PC-9 (cell line): Measurements from ENCODE around the gene TCP11L2. TPM values are rescaled to one million over a fixed set of nuclear protein-coding genes. Genes with fewer than 3 reads are reported as not detected.
A peak's percentile ranks its signal among the peaks of the same experiment; 100 is the strongest.

ENCODE experiments used
- BruUV-seq: library from RNA; stranded (reverse); fragments of 400-500 nt; replicated peaks from 2 replicates; lab custom pipeline; 2021; lab: Mats Ljungman, UMichigan
- CTCF ChIA-PET: fragments of 300-600 bp; sonication (Branson Sonifier 250); formaldehyde crosslinking; loops from one replicate; lab custom pipeline; 2022; ENCODE audit warnings: antibody characterized with exemption; lab: Charles Lee
- POLR2A ChIA-PET: fragments of 300-600 bp; sonication (Branson Sonifier 250); formaldehyde crosslinking; loops from one replicate; lab custom pipeline; 2022; ENCODE audit warnings: antibody characterized with exemption; ENCODE audit not compliant: unreplicated experiment; lab: Charles Lee
- DNase-seq, 2 experiments: peaks; one replicate each; pipeline versions ENCODE4 v3.0.0 to v3.0.0-alpha.2; 2015 to 2022; ENCODE audit warnings: mixed read lengths in 1 of 2
- H2AFZ ChIP-seq: fragments of 200-600 bp; sonication (generic); 2 replicates; pipeline ENCODE4 v1.8.1; 2017; ENCODE audit warnings: antibody characterized with exemption
- H3F3A ChIP-seq: fragments of 200-600 bp; sonication (generic); 2 replicates; pipeline ENCODE4 v1.8.1; 2017; ENCODE audit warnings: antibody characterized with exemption, mild to moderate bottlenecking, low read depth; ENCODE audit not compliant: insufficient read depth
- H3K27ac ChIP-seq: fragments of 200-600 bp; sonication (generic); 2 replicates; pipeline ENCODE4 v1.6.1; 2016; ENCODE audit warnings: mixed run types
- H3K27me3 ChIP-seq: fragments of 200-600 bp; sonication (generic); 2 replicates; pipeline ENCODE4 v1.6.1; 2016; ENCODE audit warnings: low read depth, mixed run types; ENCODE audit not compliant: insufficient read depth
- H3K36me3 ChIP-seq: fragments of 200-600 bp; sonication (generic); 2 replicates; pipeline ENCODE4 v1.6.1; 2016; ENCODE audit warnings: low read depth, mixed run types
- H3K4me1 ChIP-seq: fragments of 200-600 bp; sonication (generic); replicated peaks from 2 replicates; pipeline ENCODE4 v1.6.1; 2016; ENCODE audit warnings: mixed run types; ENCODE audit not compliant: insufficient read depth
- H3K4me2 ChIP-seq: fragments of 200-600 bp; sonication (generic); 2 replicates; pipeline ENCODE4 v1.6.1; 2017; ENCODE audit warnings: mixed run types
- H3K4me3 ChIP-seq: fragments of 200-600 bp; sonication (generic); 2 replicates; pipeline ENCODE4 v1.6.1; 2016; ENCODE audit warnings: mixed run types
- H3K79me2 ChIP-seq: fragments of 200-600 bp; sonication (generic); 2 replicates; pipeline ENCODE4 v1.6.1; 2017; ENCODE audit warnings: low read depth, mixed run types
- H3K9me2 ChIP-seq: fragments of 200-600 bp; sonication (generic); 2 replicates; pipeline ENCODE4 v1.8.1; 2017; ENCODE audit warnings: mild to moderate bottlenecking; ENCODE audit not compliant: insufficient read depth
- H3K9me3 ChIP-seq: fragments of 200-600 bp; sonication (generic); 2 replicates; pipeline ENCODE4 v1.8.1; 2016; ENCODE audit warnings: low read depth; ENCODE audit not compliant: insufficient read depth
- H4K20me1 ChIP-seq: fragments of 200-600 bp; sonication (generic); 2 replicates; pipeline ENCODE4 v1.8.1; 2017; ENCODE audit not compliant: insufficient read depth
- EZH2 ChIP-seq: fragments of 200-600 bp; sonication (generic); IDR thresholded peaks from 2 replicates; pipeline ENCODE4 v1.8.0; 2017; ENCODE audit warnings: antibody characterized with exemption, low read depth
- intact Hi-C: fragments of 100-400 bp; cut with micrococcal nuclease; formaldehyde crosslinking; loops from one replicate; pipeline ENCODE4 v1.10.0; 2022; ENCODE audit not compliant: unreplicated experiment
- total RNA-seq: library from RNA; stranded (reverse); gene quantifications from 2 replicates; pipeline ENCODE4 v1.2.3, GENCODE V29; 2021
- TF ChIP-seq, protein P1 (sequence below): fragments of 200-600 bp; sonication (generic); conservative IDR thresholded peaks from 2 replicates; pipeline ENCODE4 v1.6.1; 2017; ENCODE audit warnings: mixed run types, antibody characterized with exemption, mild to moderate bottlenecking, moderate library complexity

TCP11L2 gene
- total RNA-seq, 1 experiment from 2014 or later = 34.6 TPM

DNA sequence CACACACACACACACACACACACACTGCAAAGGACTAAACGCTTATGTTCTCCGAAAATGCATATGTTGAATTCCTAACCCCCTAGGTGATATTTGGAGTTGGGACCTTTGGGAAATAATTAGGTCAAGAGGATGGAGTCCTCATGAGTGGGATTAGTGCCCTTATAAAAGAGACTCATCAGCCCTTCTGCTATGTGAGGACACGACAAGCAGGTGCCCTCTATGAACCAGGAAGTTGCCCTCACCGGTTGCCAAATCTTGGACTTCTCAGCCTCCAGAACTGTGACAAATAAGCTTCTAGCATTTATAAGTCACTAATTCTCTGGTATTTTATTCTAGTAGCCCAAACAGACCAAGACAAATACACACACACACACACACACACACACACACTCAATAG, 20.7 kb upstream of the TCP11L2 start:
- no peak overlapping the region for H3K4me3 ChIP-seq
- H2AFZ ChIP-seq = no peak overlapping the region
- H3K9me2 ChIP-seq = no peaks in the 10 kb centered on the region
- H4K20me1 ChIP-seq = no peaks in the 10 kb centered on the region
- H3K79me2 ChIP-seq = no peaks in the 10 kb centered on the region
- intact Hi-C loops = loop anchor here (1.0 kb wide), 1 partner anchor 55 kb away; no protein-coding TSS in a partner anchor
- POLR2A ChIA-PET = interaction anchor here (0.6 kb wide), 1 partner anchor 34 kb away, joined by 3 read pairs; the partner anchor contains the start of gene CKAP4
- CTCF ChIA-PET = no interaction called here
- H3K9me3 ChIP-seq = no peaks in the 10 kb centered on the region; the same call in 1 of the 2 replicates
- peaks cover 2% of the 10 kb centered on the region for H3K4me1 ChIP-seq
- H3K36me3 ChIP-seq = no peaks in the 10 kb centered on the region
- no peak overlapping the region for H3K4me2 ChIP-seq
- no peaks in the 10 kb centered on the region; the same call in 1 of the 2 replicates for H3F3A ChIP-seq
- TF ChIP-seq, protein P1, sequence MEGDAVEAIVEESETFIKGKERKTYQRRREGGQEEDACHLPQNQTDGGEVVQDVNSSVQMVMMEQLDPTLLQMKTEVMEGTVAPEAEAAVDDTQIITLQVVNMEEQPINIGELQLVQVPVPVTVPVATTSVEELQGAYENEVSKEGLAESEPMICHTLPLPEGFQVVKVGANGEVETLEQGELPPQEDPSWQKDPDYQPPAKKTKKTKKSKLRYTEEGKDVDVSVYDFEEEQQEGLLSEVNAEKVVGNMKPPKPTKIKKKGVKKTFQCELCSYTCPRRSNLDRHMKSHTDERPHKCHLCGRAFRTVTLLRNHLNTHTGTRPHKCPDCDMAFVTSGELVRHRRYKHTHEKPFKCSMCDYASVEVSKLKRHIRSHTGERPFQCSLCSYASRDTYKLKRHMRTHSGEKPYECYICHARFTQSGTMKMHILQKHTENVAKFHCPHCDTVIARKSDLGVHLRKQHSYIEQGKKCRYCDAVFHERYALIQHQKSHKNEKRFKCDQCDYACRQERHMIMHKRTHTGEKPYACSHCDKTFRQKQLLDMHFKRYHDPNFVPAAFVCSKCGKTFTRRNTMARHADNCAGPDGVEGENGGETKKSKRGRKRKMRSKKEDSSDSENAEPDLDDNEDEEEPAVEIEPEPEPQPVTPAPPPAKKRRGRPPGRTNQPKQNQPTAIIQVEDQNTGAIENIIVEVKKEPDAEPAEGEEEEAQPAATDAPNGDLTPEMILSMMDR = no peak
- no peak for TF ChIP-seq EZH2
- BruUV-seq = no TSS peak
- no peak for DNase-seq
- H3K27ac ChIP-seq = no peak overlapping the region
- H3K27me3 ChIP-seq = no peaks in the 10 kb centered on the region

DNA sequence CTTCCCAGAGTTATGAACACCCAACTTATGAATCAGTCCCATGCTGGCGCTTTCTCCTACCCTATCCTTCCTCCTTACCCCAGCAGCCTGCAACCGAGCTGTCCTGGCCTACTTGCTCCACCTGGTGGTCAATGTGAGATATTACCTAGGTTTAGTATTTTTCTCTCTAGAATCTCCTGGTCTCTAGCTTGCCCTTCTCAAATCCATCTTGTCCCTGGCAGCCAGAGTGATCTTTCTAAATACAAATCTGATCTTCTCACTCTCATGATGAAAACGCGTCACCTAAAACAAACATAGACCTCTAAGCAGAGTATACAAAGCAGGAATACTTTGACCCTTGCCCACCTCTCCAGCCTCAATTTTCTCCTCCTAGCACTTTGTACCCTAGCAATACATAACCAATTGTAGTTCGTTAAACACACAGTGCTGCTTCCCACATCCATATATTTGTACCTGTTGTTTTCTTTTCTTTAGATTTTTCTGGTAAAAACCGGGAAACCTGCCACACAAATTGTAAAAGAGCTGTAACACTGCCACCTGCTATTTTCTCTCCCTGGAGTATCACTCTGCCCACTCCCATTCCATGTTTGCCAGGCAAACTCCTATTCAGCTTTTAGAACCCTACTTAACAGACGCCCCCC, 20.0 kb upstream of the TCP11L2 start:
- Histone ChIP-seq H3K9me2 (no peaks in the 10 kb centered on the region), H3K27me3 (no peaks in the 10 kb centered on the region), H3K27ac (no peak overlapping the region), H4K20me1 (no peaks in the 10 kb centered on the region), H3K4me3 (no peak overlapping the region), H3K4me2 (no peak overlapping the region), H3K36me3 (no peaks in the 10 kb centered on the region), H3K79me2 (no peaks in the 10 kb centered on the region), H3F3A (no peaks in the 10 kb centered on the region; the same call in 1 of the 2 replicates), H3K4me1 (peaks cover 5% of the 10 kb centered on the region), H3K9me3 (no peaks in the 10 kb centered on the region; the same call in 1 of the 2 replicates), H2AFZ (no peak overlapping the region)
- no TSS peak for BruUV-seq
- peak; percentile 15 to 62 for DNase-seq
- intact Hi-C loops = loop anchor here (1.0 kb wide), 1 partner anchor 55 kb away; no protein-coding TSS in a partner anchor
- ChIA-PET POLR2A (interaction anchor here (0.6 kb wide), 1 partner anchor 35 kb away, joined by 3 read pairs; the partner anchor contains the start of gene CKAP4), CTCF (interaction anchor here (0.6 to 1.1 kb wide), 3 partner anchors 13 to 56 kb away, joined by 3 to 20 read pairs (median 4); no protein-coding TSS in a partner anchor)
- TF ChIP-seq, protein P1 = peak; percentile 86
- no peak for TF ChIP-seq EZH2

DNA sequence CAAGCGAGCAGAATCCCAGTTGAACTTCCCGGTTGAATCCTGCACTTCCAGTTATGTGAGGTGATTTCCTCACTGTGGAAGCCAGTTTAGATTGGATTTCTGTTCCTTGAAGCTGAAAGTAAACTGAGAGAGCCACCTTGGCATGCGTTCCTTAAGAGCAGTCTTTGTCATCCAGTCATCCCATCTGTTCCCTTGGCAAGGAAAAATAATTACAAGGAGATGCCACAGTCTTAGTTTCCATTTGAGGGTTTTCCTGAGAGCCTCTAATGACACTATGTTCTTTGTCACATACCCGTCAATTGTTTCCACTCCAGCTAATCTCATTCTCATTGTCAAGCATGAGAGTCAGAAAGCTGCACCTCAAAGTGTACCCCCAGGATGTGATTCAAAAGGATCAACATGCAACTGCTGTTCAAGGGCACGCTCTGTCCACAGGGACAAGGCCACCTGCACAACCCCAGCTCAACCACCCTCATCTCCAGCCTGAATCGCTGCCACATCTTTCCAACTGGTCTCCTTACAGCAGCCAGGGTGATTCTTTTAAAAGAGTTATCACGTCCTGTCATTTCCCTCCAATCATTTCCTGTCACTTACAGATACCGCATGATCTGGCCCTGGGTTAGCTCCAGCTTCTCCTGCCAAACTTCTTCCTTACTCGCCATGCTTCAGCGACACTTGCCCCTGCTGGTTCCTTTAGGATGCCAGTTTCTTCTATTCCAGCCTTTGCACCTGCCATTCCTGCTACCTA, 18.0 kb upstream of the TCP11L2 start:
- Histone ChIP-seq H3K4me1 (peaks cover 24% of the 10 kb centered on the region), H3K27me3 (no peaks in the 10 kb centered on the region), H3K27ac (no peak overlapping the region), H3K4me3 (no peak overlapping the region), H3K79me2 (no peaks in the 10 kb centered on the region), H3K9me2 (no peaks in the 10 kb centered on the region), H3K36me3 (no peaks in the 10 kb centered on the region), H3F3A (peaks cover 18% of the 10 kb centered on the region), H2AFZ (no peak overlapping the region), H3K9me3 (no peaks in the 10 kb centered on the region; the same call in 1 of the 2 replicates), H3K4me2 (no peak overlapping the region), H4K20me1 (no peaks in the 10 kb centered on the region)
- intact Hi-C loops = no loop called here
- no peak for DNase-seq
- no peak for TF ChIP-seq EZH2
- TF ChIP-seq, protein P1 = no peak
- BruUV-seq = no TSS peak
- CTCF ChIA-PET = no interaction called here
- POLR2A ChIA-PET = interaction anchor here (0.6 kb wide), 2 partner anchors 25 to 37 kb away, joined by 4 to 29 read pairs; partner anchors contain the start of gene CKAP4
